HepG2 (cell line): Measurements from ENCODE around the gene MMP19. TPM values are rescaled to one million over a fixed set of nuclear protein-coding genes. Genes with fewer than 3 reads are reported as not detected.

ENCODE experiments used
- ATAC-seq: fragments of 200-7000 bp; cut with Tn5 transposase; 3 replicates; pipeline ENCODE4 v1.9.1; 2020; ENCODE audit warnings: mild to moderate bottlenecking, moderate library complexity
- BruUV-seq: library from RNA; stranded (reverse); fragments of 400-500 nt; replicated peaks from 2 replicates; lab custom pipeline; 2021; lab: Mats Ljungman, UMichigan
- CTCF ChIA-PET: fragments of 300-600 bp; formaldehyde crosslinking; extraction: SDS; loops from one replicate; lab custom pipeline; 2021; ENCODE audit warnings: low total read pairs, inconsistent platforms, low intra/inter-chr PET ratio; lab: Yijun Ruan, JAX
- POLR2A ChIA-PET: fragments of 350-600 bp; sonication (Branson Sonifier 250); formaldehyde crosslinking; loops from one replicate; lab custom pipeline; 2020; ENCODE audit warnings: antibody characterized with exemption, inconsistent platforms; lab: Yijun Ruan, JAX
- DNase-seq: peaks from one replicate; pipeline ENCODE4 v3.0.0-alpha.2; 2015; ENCODE audit warnings: low spot score
- FAIRE-seq: peaks from 3 replicates; lab custom pipeline; 2011; peaks lifted over from hg19 to GRCh38; lab: Jason Lieb, UNC
- H2AFZ ChIP-seq: one replicate; pipeline ENCODE4 v1.6.1; 2011; ENCODE audit warnings: low read length, inconsistent platforms
- H3K27ac ChIP-seq: fragments of 300-600 bp; 3 replicates; pipeline ENCODE4 v1.8.0; 2011; ENCODE audit warnings: mixed run types, mild to moderate bottlenecking, mixed read lengths, low read length, inconsistent platforms; ENCODE audit not compliant: insufficient read depth; ENCODE audit errors: extremely low read length
- H3K27me3 ChIP-seq, 2 experiments: fragments of 200-600 bp in 1 of 2; 2 replicates in 1 of 2; 3 replicates in 1 of 2; pipeline versions ENCODE4 v1.6.0 to v1.8.0; 2011; ENCODE audit warnings: low read length in 2 of 2, mild to moderate bottlenecking in 2 of 2, moderate library complexity in 2 of 2, inconsistent platforms in 1 of 2; ENCODE audit not compliant: insufficient read depth in 2 of 2, control insufficient read depth in 1 of 2
- H3K36me3 ChIP-seq, 2 experiments: fragments of 200-600 bp in 1 of 2; replicated peaks in 1 of 2; 2 replicates in 1 of 2; 3 replicates in 1 of 2; pipeline versions ENCODE4 v1.5.1 to v1.8.0; 2011; ENCODE audit warnings: low read length in 2 of 2, inconsistent platforms in 1 of 2; ENCODE audit not compliant: insufficient read depth in 2 of 2, control insufficient read depth in 1 of 2
- H3K4me1 ChIP-seq: 2 replicates; pipeline ENCODE4 v1.5.1; 2012; ENCODE audit warnings: low read length, inconsistent platforms; ENCODE audit not compliant: insufficient read depth
- H3K4me2 ChIP-seq: 2 replicates; pipeline ENCODE4 v1.6.0; 2011; ENCODE audit warnings: low read depth, low read length, inconsistent platforms
- H3K4me3 ChIP-seq, 3 experiments: fragments of 200-600 bp in 1 of 3; sonication (generic), shearing (Covaris generic) in 1 of 3; replicated peaks in 1 of 3; 2 replicates each; pipeline ENCODE4 v1.5.1; 2011 to 2016; ENCODE audit warnings: low read length in 3 of 3, inconsistent platforms in 2 of 3, low read depth in 2 of 3, mild to moderate bottlenecking in 2 of 3, control low read depth in 1 of 3, mixed read lengths in 1 of 3; ENCODE audit not compliant: insufficient read depth in 1 of 3
- H3K79me2 ChIP-seq: one replicate; pipeline ENCODE4 v1.6.1; 2011; ENCODE audit warnings: low read length, inconsistent platforms; ENCODE audit not compliant: insufficient read depth
- H3K9ac ChIP-seq: 2 replicates; pipeline ENCODE4 v1.6.0; 2011; ENCODE audit warnings: mild to moderate bottlenecking, low read depth, low read length, inconsistent platforms; ENCODE audit not compliant: insufficient read depth
- H3K9me3 ChIP-seq: 2 replicates; pipeline ENCODE4 v1.5.1; 2012; ENCODE audit warnings: mild to moderate bottlenecking, low read length
- H4K20me1 ChIP-seq: 2 replicates; pipeline ENCODE4 v1.6.0; 2011; ENCODE audit warnings: inconsistent platforms, mild to moderate bottlenecking, low read length, moderate library complexity; ENCODE audit not compliant: insufficient read depth
- FIP1L1 ChIP-seq: fragments of 200-400 bp; formaldehyde crosslinking; IDR thresholded peaks from 2 replicates; pipeline ENCODE4 v1.6.1; 2018; ENCODE audit warnings: low read depth, mild to moderate bottlenecking, low read length, moderate library complexity, borderline replicate concordance; ENCODE audit not compliant: insufficient read depth
- MAFF ChIP-seq: IDR thresholded peaks from 2 replicates; pipeline ENCODE4 v1.6.1; 2011; ENCODE audit warnings: low read depth, low read length, improper control_type of control experiment
- NFIB ChIP-seq: sonication (generic); formaldehyde crosslinking; IDR thresholded peaks from 2 replicates; pipeline ENCODE4 v1.9.0; 2021; ENCODE audit warnings: missing genetic modification reagents, mild to moderate bottlenecking, borderline replicate concordance
- NKX3-1 ChIP-seq: sonication (generic); formaldehyde crosslinking; IDR thresholded peaks from 2 replicates; pipeline ENCODE4 v1.5.0; 2020; ENCODE audit warnings: missing genetic modification reagents
- RNF2 ChIP-seq: fragments of 450-650 bp; conservative IDR thresholded peaks from 2 replicates; pipeline ENCODE4 v1.6.1; 2016; ENCODE audit warnings: low read depth
- SMARCE1 ChIP-seq: fragments of 450-650 bp; IDR thresholded peaks from 2 replicates; pipeline ENCODE4 v1.6.1; 2017; ENCODE audit warnings: borderline replicate concordance
- THYN1 ChIP-seq: sonication (generic); formaldehyde crosslinking; IDR thresholded peaks from 2 replicates; pipeline ENCODE4 v1.8.1; 2023; ENCODE audit warnings: low read depth, mild to moderate bottlenecking, moderate library complexity, missing genetic modification reagents, borderline replicate concordance
- U2AF1 ChIP-seq: fragments of 200-400 bp; formaldehyde crosslinking; optimal IDR thresholded peaks from 2 replicates; pipeline ENCODE3; 2017; ENCODE audit warnings: mild to moderate bottlenecking, low read depth, low read length
- ZNF468 ChIP-seq: sonication (generic); formaldehyde crosslinking; IDR thresholded peaks from 2 replicates; pipeline ENCODE4 v1.8.0; 2022; ENCODE audit warnings: mild to moderate bottlenecking, moderate library complexity, missing genetic modification reagents
- ZNF530 ChIP-seq: sonication (generic); formaldehyde crosslinking; IDR thresholded peaks from 2 replicates; pipeline ENCODE4 v1.5.0; 2020; ENCODE audit warnings: low read depth, mild to moderate bottlenecking, missing genetic modification reagents
- ZNF83 ChIP-seq: sonication (generic); formaldehyde crosslinking; IDR thresholded peaks from 2 replicates; pipeline ENCODE4 v1.4.0; 2020; ENCODE audit warnings: missing genetic modification reagents, mild to moderate bottlenecking, borderline replicate concordance
- WGBS: methylation state at CpG from one replicate; pipeline ENCODE4 v1.1.6; 2017; ENCODE audit warnings: low lambda C conversion rate; 5-methylcytosine and 5-hydroxymethylcytosine counted together
- in situ Hi-C: cut with HindIII; loops from 2 replicates; pipeline ENCODE4 v1.10.0; 2017; ENCODE audit warnings: low pct_unique_long_range_greater_than_20kb; ENCODE audit not compliant: extremely low pct_ligation_motif_present
- intact Hi-C: fragments of 100-400 bp; cut with micrococcal nuclease; formaldehyde crosslinking; loops from one replicate; pipeline ENCODE4 v1.10.0; 2022; ENCODE audit not compliant: unreplicated experiment
- polyA plus RNA-seq, 8 experiments: library from polyadenylated mRNA; depleted of rRNA in 3 of 8; stranded (reverse) in 7 of 8; unstranded in 1 of 8; fragments of >200 nt; fragmentation: Illumina TruSeq in 4 of 8; extraction: Trizol in 4 of 8; gene quantifications; 2 replicates each; pipeline versions ENCODE4 v1.2.1 to v1.2.3, GENCODE V29; 2011 to 2016; ENCODE audit warnings: low read depth in 4 of 8, missing spikeins in 1 of 8, mixed read lengths in 1 of 8; ENCODE audit not compliant: insufficient read depth in 1 of 8
- total RNA-seq, 5 experiments: library from RNA; depleted of rRNA; stranded (reverse); fragments of >200 nt; fragmentation: Illumina TruSeq; extraction: Trizol; gene quantifications; 2 replicates each; pipeline ENCODE4 v1.2.3, GENCODE V29; 2016; ENCODE audit warnings: low read depth in 1 of 5
- TF ChIP-seq, protein P1 (sequence below): IDR thresholded peaks from 2 replicates; pipeline ENCODE4 v1.6.1; 2016
- TF ChIP-seq, protein P2 (sequence below): sonication (generic); formaldehyde crosslinking; IDR thresholded peaks from 2 replicates; pipeline ENCODE4 v1.9.0; 2021; ENCODE audit warnings: missing genetic modification reagents, borderline replicate concordance
- TF ChIP-seq, protein P3 (sequence below): sonication (generic); formaldehyde crosslinking; IDR thresholded peaks from 2 replicates; pipeline ENCODE4 v1.9.0; 2021; ENCODE audit warnings: mild to moderate bottlenecking, missing genetic modification reagents

The MMP19 gene
- total and polyA plus RNA-seq, 2 of the 13 experiments (the other 11 are each of a cell fraction or from before 2014, with no cell fraction given) = 0.07 to 0.08 TPM

DNA sequence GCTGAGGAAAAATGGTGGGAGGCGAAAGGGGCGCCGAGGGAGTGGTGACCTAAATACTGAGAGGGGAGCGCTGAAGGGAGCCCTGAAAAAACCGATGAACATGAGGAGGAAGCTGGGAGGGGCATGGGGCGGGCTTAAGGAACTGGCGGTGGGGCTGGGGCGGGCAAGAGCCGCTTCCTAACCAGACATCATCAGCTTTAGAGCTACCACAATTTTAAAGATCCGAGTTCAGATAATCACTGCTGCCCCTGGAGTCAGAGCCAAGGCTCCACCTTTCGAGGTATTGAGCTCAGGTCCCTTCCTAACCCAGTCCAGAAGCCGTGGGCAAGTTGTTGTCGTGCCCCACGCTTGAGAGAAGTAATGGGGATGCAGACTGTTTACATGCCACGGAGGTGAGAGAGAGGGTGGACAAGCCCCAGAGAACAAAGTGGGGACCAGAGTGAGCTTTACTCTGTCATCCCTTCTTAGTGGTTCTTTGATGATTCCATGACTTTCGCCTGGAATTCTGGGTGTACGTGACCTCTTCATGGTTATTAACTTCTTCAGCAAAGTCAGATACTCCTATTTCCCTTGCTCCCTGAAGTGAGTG lies 24.5 kb downstream of the MMP19 start:
- TSS peak; percentile 72 for BruUV-seq
- Histone ChIP-seq H3K4me3 (peak overlapping the region; percentile 81 to 82 (median 82)), H3K36me3 (peaks cover 12 to 33% of the 10 kb centered on the region in 2 experiments), H3K9ac (peak overlapping the region; percentile 78), H3K4me2 (peak overlapping the region; percentile 87), H3K27ac (peak overlapping the region; percentile 34), H3K27me3 (no peaks in the 10 kb centered on the region; a peak in 1 of 5 replicates), H4K20me1 (peaks cover 6% of the 10 kb centered on the region; the same call in 1 of the 2 replicates), H3K79me2 (peaks cover 57% of the 10 kb centered on the region), H2AFZ (no peak overlapping the region), H3K4me1 (peaks cover 57% of the 10 kb centered on the region), H3K9me3 (no peaks in the 10 kb centered on the region)
- CTCF ChIA-PET = no interaction called here
- POLR2A ChIA-PET = interaction anchor here (0.6 to 6.2 kb wide), 25 partner anchors 9 to 1538 kb away, joined by 3 to 206 read pairs (median 6); partner anchors contain the start of genes CBX5, CD63, DGKA and DNAJC14
- DNase-seq (no peak), ATAC-seq (peak; percentile 64), FAIRE-seq (no peak)
- 3% methylated on average over 16 of the region's 17 CpGs for WGBS
- in situ Hi-C loops (no loop called here), intact Hi-C loops (no loop called here)
- TF ChIP-seq ZNF530 (CRISPR knock-in tag) = no peak
- no peak for TF ChIP-seq FIP1L1
- TF ChIP-seq NFIB = no peak
- TF ChIP-seq ZNF83 (CRISPR knock-in tag) = no peak
- TF ChIP-seq SMARCE1 = no peak
- TF ChIP-seq, protein P1, sequence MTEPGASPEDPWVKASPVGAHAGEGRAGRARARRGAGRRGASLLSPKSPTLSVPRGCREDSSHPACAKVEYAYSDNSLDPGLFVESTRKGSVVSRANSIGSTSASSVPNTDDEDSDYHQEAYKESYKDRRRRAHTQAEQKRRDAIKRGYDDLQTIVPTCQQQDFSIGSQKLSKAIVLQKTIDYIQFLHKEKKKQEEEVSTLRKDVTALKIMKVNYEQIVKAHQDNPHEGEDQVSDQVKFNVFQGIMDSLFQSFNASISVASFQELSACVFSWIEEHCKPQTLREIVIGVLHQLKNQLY = no peak
- TF ChIP-seq, protein P2, sequence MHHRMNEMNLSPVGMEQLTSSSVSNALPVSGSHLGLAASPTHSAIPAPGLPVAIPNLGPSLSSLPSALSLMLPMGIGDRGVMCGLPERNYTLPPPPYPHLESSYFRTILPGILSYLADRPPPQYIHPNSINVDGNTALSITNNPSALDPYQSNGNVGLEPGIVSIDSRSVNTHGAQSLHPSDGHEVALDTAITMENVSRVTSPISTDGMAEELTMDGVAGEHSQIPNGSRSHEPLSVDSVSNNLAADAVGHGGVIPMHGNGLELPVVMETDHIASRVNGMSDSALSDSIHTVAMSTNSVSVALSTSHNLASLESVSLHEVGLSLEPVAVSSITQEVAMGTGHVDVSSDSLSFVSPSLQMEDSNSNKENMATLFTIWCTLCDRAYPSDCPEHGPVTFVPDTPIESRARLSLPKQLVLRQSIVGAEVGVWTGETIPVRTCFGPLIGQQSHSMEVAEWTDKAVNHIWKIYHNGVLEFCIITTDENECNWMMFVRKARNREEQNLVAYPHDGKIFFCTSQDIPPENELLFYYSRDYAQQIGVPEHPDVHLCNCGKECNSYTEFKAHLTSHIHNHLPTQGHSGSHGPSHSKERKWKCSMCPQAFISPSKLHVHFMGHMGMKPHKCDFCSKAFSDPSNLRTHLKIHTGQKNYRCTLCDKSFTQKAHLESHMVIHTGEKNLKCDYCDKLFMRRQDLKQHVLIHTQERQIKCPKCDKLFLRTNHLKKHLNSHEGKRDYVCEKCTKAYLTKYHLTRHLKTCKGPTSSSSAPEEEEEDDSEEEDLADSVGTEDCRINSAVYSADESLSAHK (CRISPR knock-in tag) = no peak
- no peak for TF ChIP-seq THYN1 (CRISPR knock-in tag)
- no peak for TF ChIP-seq U2AF1
- no peak for TF ChIP-seq MAFF
- TF ChIP-seq, protein P3, sequence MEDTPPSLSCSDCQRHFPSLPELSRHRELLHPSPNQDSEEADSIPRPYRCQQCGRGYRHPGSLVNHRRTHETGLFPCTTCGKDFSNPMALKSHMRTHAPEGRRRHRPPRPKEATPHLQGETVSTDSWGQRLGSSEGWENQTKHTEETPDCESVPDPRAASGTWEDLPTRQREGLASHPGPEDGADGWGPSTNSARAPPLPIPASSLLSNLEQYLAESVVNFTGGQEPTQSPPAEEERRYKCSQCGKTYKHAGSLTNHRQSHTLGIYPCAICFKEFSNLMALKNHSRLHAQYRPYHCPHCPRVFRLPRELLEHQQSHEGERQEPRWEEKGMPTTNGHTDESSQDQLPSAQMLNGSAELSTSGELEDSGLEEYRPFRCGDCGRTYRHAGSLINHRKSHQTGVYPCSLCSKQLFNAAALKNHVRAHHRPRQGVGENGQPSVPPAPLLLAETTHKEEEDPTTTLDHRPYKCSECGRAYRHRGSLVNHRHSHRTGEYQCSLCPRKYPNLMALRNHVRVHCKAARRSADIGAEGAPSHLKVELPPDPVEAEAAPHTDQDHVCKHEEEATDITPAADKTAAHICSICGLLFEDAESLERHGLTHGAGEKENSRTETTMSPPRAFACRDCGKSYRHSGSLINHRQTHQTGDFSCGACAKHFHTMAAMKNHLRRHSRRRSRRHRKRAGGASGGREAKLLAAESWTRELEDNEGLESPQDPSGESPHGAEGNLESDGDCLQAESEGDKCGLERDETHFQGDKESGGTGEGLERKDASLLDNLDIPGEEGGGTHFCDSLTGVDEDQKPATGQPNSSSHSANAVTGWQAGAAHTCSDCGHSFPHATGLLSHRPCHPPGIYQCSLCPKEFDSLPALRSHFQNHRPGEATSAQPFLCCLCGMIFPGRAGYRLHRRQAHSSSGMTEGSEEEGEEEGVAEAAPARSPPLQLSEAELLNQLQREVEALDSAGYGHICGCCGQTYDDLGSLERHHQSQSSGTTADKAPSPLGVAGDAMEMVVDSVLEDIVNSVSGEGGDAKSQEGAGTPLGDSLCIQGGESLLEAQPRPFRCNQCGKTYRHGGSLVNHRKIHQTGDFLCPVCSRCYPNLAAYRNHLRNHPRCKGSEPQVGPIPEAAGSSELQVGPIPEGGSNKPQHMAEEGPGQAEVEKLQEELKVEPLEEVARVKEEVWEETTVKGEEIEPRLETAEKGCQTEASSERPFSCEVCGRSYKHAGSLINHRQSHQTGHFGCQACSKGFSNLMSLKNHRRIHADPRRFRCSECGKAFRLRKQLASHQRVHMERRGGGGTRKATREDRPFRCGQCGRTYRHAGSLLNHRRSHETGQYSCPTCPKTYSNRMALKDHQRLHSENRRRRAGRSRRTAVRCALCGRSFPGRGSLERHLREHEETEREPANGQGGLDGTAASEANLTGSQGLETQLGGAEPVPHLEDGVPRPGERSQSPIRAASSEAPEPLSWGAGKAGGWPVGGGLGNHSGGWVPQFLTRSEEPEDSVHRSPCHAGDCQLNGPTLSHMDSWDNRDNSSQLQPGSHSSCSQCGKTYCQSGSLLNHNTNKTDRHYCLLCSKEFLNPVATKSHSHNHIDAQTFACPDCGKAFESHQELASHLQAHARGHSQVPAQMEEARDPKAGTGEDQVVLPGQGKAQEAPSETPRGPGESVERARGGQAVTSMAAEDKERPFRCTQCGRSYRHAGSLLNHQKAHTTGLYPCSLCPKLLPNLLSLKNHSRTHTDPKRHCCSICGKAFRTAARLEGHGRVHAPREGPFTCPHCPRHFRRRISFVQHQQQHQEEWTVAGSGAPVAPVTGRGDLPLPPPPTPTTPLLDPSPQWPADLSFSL (CRISPR knock-in tag) = no peak
- no peak for TF ChIP-seq NKX3-1 (CRISPR knock-in tag)
- TF ChIP-seq ZNF468 = no peak
- TF ChIP-seq RNF2 = no peak
